ENCODE results near the gene HECTD2.

DNA sequence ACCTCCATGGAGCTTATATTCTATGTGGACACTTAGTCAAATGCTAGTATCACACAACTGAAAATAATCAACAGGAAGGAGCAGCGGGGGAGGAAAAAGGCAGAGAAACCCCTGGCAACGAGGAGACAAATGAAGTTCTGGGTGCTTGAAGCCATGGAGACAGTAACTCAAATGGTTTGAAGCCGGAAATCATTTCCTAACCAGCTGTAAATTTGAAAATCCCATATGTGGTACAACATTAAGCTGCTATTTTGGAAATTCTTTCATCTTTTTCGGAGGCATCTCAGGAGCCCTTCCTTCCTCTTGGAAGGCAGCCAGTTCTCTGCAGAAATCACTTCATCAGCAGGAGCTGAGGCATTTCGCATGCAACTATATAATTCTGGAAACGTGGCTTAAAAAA, 131.3 kb downstream of the HECTD2 start:
- TF ChIP-seq, protein P1, sequence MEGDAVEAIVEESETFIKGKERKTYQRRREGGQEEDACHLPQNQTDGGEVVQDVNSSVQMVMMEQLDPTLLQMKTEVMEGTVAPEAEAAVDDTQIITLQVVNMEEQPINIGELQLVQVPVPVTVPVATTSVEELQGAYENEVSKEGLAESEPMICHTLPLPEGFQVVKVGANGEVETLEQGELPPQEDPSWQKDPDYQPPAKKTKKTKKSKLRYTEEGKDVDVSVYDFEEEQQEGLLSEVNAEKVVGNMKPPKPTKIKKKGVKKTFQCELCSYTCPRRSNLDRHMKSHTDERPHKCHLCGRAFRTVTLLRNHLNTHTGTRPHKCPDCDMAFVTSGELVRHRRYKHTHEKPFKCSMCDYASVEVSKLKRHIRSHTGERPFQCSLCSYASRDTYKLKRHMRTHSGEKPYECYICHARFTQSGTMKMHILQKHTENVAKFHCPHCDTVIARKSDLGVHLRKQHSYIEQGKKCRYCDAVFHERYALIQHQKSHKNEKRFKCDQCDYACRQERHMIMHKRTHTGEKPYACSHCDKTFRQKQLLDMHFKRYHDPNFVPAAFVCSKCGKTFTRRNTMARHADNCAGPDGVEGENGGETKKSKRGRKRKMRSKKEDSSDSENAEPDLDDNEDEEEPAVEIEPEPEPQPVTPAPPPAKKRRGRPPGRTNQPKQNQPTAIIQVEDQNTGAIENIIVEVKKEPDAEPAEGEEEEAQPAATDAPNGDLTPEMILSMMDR (IDR thresholded peaks at IDR 0.05; ENCODE audit: low read depth, low read length, poor library complexity, severe bottlenecking): no peak
- no peak for TF ChIP-seq EZH2phosphoT487 (IDR thresholded peaks at IDR 0.05; ENCODE audit: borderline replicate concordance, low read length)
